ENCODE measurements around the gene ANKRD42. TPM values are rescaled to one million over a fixed set of nuclear protein-coding genes. Genes with fewer than 3 reads are reported as not detected.

Gene ANKRD42
- total and polyA plus RNA-seq, 11 donors, result 2.0 to 9.1 (median 6.0) TPM

DNA sequence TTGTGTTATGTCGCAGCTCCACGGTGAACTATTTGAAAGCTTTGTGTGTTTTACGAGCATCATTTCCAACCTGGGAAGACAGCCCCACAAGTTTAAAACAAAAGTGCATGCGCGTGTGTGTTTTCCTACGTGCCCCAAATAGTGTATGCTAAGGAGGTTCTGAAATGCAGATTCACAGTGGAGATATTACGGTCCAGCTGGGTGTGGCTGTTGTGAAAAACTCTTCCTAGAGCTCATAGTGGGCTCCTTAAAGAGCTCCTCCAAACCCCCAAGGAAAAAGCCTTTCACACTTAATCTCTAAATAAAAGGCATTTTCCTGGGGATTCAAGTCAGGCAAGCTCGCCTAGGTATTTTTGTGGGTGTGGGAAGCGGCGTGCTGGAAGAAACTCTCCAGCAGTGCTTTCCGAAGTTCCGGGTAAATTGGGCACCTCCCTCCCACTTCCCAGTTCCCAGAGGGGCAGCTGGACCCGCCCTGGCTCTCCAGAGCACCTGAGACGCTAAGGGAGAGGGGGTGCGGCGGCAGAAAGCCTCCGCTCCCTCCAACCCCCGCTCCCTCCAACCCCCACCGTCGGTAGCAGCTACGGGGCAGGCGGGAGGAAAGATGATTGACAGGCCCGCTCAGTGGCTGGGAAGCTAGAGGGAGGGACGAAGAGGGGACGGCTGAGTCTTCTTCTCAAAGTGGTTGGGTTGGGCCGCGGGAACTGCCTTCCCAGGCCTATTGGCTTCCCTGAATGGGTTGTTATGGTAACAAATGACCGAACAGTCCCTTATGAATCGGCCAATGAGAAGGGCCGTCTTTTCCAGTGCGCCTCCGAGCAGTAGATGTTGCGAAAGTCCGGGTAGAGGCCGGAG is 37.1 kb upstream of the ANKRD42 start:
- 0 to 1% (median 1%) methylated on average over 27 to 35 of the region's 35 CpGs for WGBS, 4 donors
- intact Hi-C loops (cut with DNase I), result loop anchor here (2.0 to 10.0 kb wide), 13 partner anchors 36 to 256 kb away; partner anchors contain the start of genes DDIAS (in 7 of the 10), PRCP (in 7 of the 10), ANKRD42 (in 6 of the 10) and RAB30 (in 6 of the 10)
- TF ChIP-seq POLR2A (IDR thresholded peaks at IDR 0.05), result peak; percentile 17 to 52
- TF ChIP-seq, protein P1, sequence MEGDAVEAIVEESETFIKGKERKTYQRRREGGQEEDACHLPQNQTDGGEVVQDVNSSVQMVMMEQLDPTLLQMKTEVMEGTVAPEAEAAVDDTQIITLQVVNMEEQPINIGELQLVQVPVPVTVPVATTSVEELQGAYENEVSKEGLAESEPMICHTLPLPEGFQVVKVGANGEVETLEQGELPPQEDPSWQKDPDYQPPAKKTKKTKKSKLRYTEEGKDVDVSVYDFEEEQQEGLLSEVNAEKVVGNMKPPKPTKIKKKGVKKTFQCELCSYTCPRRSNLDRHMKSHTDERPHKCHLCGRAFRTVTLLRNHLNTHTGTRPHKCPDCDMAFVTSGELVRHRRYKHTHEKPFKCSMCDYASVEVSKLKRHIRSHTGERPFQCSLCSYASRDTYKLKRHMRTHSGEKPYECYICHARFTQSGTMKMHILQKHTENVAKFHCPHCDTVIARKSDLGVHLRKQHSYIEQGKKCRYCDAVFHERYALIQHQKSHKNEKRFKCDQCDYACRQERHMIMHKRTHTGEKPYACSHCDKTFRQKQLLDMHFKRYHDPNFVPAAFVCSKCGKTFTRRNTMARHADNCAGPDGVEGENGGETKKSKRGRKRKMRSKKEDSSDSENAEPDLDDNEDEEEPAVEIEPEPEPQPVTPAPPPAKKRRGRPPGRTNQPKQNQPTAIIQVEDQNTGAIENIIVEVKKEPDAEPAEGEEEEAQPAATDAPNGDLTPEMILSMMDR (IDR thresholded peaks at IDR 0.05), result no peak
- Histone ChIP-seq H3K4me3 (peak overlapping the region; percentile 43 to 92 (median 70)), H3K27ac (peak overlapping the region; percentile 71 to 99 (median 91)), H3K4me1 (peaks cover 2 to 31% (median 19%) of the 10 kb centered on the region in 12 donors), H3K9me3 (no peaks in the 10 kb centered on the region), H3K36me3 (peaks cover 0 to 12% (median 0%) of the 10 kb centered on the region in 9 donors), H3K27me3 (no peaks in the 10 kb centered on the region)
- ATAC-seq (peak; percentile 95 to 98 (median 96)), DNase-seq (peak; percentile 98 to 100 (median 99))

GRCh38 chr11:83156996-83157593 is 36.4 kb upstream of the ANKRD42 start, which contains the start of gene PCF11:
PCF11 (plus strand) TSS chr11:83157131; CDS start chr11:83157440, 309 bp downstream.
- H3K4me3 ChIP-seq, result peak within 1 kb of the TSS; percentile 76 to 98 (median 87)
- WGBS, 4 donors, result 0% methylated on average over 10 to 55 of the region's 55 CpGs
- ATAC-seq (peak in 3 of 4 donors; percentile 15 to 31 (median 25)), DNase-seq (no peak)
- no peaks in the 10 kb centered on the region for H3K9me3 ChIP-seq
- peak; percentile 100 for TF ChIP-seq POLR2A (IDR thresholded peaks at IDR 0.05)
- TF ChIP-seq, protein P1 (IDR thresholded peaks at IDR 0.05), result no peak
- peaks cover 2 to 38% (median 27%) of the 10 kb centered on the region in 12 donors for H3K4me1 ChIP-seq
- peak within 1 kb of the TSS; percentile 94 to 100 (median 99) for H3K27ac ChIP-seq
- peaks cover 0 to 19% (median 0%) of the 10 kb centered on the region in 9 donors for H3K36me3 ChIP-seq
- intact Hi-C loops (cut with DNase I), result loop anchor here (1.0 to 10.0 kb wide), 16 partner anchors 35 to 256 kb away; partner anchors contain the start of genes ANKRD42 (in 8 of the 10), DDIAS (in 7 of the 10), PRCP (in 7 of the 10) and RAB30 (in 7 of the 10)
- H3K27me3 ChIP-seq, result no peaks in the 10 kb centered on the region

GRCh38 chr11:83157594-83158356 is 35.7 kb upstream of the ANKRD42 start:
- DNase-seq (peak in 4 of 5 donors; percentile 62 to 64 (median 64)), ATAC-seq (peak in 3 of 4 donors; percentile 13 to 41 (median 25))
- intact Hi-C loops (cut with DNase I), result loop anchor here (1.0 to 10.0 kb wide), 17 partner anchors 35 to 257 kb away; partner anchors contain the start of genes ANKRD42 (in 9 of the 10), DDIAS (in 7 of the 10), PRCP (in 7 of the 10) and RAB30 (in 7 of the 10)
- H3K4me1 ChIP-seq, result peaks cover 2 to 45% (median 33%) of the 10 kb centered on the region in 12 donors
- H3K27ac ChIP-seq, result peak overlapping the region; percentile 94 to 100 (median 99)
- TF ChIP-seq, protein P1 (IDR thresholded peaks at IDR 0.05), result no peak
- TF ChIP-seq POLR2A (IDR thresholded peaks at IDR 0.05), result no peak
- no peaks in the 10 kb centered on the region for H3K9me3 ChIP-seq
- H3K36me3 ChIP-seq, result peaks cover 0 to 24% (median 2%) of the 10 kb centered on the region in 9 donors
- H3K27me3 ChIP-seq, result no peaks in the 10 kb centered on the region
- 0 to 1% (median 0%) methylated on average over 16 to 18 of the region's 18 CpGs for WGBS, 4 donors
- peak overlapping the region; percentile 76 to 98 (median 87) for H3K4me3 ChIP-seq

Data from heart left ventricle (tissue), 16 donors.